ENCODE measurements around the gene PRPF4.

The PRPF4 gene

GRCh38 chr9:113331780-113332179, 56.3 kb downstream of the PRPF4 start:
- H3K4me3 ChIP-seq (ENCODE audit: low read depth, low read length): no peak overlapping the region
- TF ChIP-seq POLR2A (IDR thresholded peaks at IDR 0.05; ENCODE audit: extremely low read depth, insufficient read length) (no peak), MYC (IDR thresholded peaks at IDR 0.05; ENCODE audit: low read depth, low read length) (no peak)
- TF ChIP-seq, protein P1, sequence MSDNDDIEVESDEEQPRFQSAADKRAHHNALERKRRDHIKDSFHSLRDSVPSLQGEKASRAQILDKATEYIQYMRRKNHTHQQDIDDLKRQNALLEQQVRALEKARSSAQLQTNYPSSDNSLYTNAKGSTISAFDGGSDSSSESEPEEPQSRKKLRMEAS (IDR thresholded peaks at IDR 0.05; ENCODE audit: low read depth, low read length): no peak
- TF ChIP-seq, protein P2, sequence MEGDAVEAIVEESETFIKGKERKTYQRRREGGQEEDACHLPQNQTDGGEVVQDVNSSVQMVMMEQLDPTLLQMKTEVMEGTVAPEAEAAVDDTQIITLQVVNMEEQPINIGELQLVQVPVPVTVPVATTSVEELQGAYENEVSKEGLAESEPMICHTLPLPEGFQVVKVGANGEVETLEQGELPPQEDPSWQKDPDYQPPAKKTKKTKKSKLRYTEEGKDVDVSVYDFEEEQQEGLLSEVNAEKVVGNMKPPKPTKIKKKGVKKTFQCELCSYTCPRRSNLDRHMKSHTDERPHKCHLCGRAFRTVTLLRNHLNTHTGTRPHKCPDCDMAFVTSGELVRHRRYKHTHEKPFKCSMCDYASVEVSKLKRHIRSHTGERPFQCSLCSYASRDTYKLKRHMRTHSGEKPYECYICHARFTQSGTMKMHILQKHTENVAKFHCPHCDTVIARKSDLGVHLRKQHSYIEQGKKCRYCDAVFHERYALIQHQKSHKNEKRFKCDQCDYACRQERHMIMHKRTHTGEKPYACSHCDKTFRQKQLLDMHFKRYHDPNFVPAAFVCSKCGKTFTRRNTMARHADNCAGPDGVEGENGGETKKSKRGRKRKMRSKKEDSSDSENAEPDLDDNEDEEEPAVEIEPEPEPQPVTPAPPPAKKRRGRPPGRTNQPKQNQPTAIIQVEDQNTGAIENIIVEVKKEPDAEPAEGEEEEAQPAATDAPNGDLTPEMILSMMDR (IDR thresholded peaks at IDR 0.05; ENCODE audit: low read depth, low read length): no peak
- DNase-seq (ENCODE audit: low read depth): no peak

- H3K4me3 ChIP-seq (ENCODE audit: low read depth, low read length): no peak overlapping the region
- no peak for DNase-seq (ENCODE audit: low read depth)
- TF ChIP-seq POLR2A (IDR thresholded peaks at IDR 0.05; ENCODE audit: extremely low read depth, insufficient read length): no peak
- TF ChIP-seq, protein P1 (IDR thresholded peaks at IDR 0.05; ENCODE audit: low read depth, low read length): no peak
- no peak for TF ChIP-seq MYC (IDR thresholded peaks at IDR 0.05; ENCODE audit: low read depth, low read length)
Measured at GRCh38 chr9:113337714-113338113, 62.3 kb downstream of the PRPF4 start.

DNA sequence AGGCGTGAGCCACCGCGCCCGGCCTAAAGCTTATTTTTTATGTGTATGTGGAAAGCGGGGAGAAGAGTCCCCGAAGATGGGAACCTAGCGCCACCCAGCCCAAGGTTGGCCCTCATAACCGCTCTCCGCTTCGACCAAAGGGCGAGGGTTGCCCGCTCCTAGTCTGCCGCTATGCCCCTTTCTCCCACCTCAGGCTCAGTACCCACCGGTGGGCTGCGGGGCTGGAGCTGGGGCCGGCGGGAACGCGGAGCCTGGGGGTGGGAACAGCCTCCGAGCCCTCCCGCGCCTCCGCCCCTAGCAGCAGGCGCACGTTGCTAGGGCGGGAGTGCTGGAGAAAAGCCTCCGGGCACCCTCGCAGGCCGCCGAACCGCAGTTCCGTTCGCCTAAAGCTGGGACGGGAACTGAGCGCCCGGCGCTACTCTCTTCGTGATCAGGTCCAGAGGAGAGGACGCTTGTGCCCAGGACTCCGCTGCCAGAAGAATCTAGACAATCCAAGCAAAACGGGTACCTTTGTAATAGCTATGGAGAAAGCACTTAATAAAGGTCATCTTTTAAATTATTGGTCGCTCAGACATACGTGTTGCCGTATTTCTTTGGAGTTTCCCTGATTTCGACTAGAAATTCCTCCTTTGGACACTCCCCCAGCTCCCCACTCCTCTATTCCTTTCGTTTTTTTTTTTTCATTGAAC, 64.7 kb downstream of the PRPF4 start, which contains the start of gene WDR31:
Gene WDR31 (minus strand): TSS at position 265 of the 689 bp plus-strand sequence. CDS start 8,253 bp downstream, outside the sequence.
- H3K4me3 ChIP-seq (ENCODE audit: low read depth, low read length): peak within 1 kb of the TSS; percentile 79
- peak; percentile 91 for DNase-seq (ENCODE audit: low read depth)
- peak; percentile 96 for TF ChIP-seq MYC (IDR thresholded peaks at IDR 0.05; ENCODE audit: low read depth, low read length)
- TF ChIP-seq, protein P2 (IDR thresholded peaks at IDR 0.05; ENCODE audit: low read depth, low read length): no peak
- peak; percentile 71 for TF ChIP-seq POLR2A (IDR thresholded peaks at IDR 0.05; ENCODE audit: extremely low read depth, insufficient read length)
- TF ChIP-seq, protein P1 (IDR thresholded peaks at IDR 0.05; ENCODE audit: low read depth, low read length): peak; percentile 83

DNA sequence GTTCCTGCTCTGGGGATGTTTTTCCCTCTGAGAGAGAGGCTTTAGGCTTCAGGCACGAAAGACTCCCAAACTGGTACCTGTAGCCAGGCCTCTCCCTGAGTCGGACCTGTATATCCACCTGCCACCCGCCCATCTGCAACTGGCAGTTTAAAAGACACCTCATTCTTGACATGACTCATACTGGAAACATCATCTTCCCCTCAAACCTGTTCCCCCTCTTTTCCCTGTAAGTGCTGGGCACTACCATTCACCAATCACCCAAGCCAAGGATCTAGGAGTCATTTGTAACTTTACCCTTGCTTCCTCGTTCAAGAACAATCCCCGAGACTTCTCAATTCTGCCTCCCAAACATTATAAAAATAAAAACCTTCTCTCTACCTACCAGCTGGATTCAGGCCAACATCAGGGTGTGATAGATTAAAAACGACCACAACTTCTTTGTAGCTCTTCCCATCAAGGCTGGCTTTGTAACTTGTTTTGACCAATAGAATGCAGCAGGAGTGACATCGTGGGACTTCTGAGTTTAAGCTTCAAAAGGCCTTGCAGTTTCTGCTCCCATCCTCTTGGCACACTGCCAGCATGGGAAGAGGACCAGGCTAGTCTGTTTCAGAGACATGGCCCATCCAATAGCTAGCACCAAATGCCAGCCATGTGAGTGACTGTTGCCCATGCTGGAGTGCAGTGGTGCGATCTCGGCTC, 66.4 kb downstream of the PRPF4 start:
- no peak for DNase-seq (ENCODE audit: low read depth)
- no peak overlapping the region for H3K4me3 ChIP-seq (ENCODE audit: low read depth, low read length)
- no peak for TF ChIP-seq POLR2A (IDR thresholded peaks at IDR 0.05; ENCODE audit: extremely low read depth, insufficient read length)
- TF ChIP-seq, protein P2 (IDR thresholded peaks at IDR 0.05; ENCODE audit: low read depth, low read length): no peak
- TF ChIP-seq, protein P1 (IDR thresholded peaks at IDR 0.05; ENCODE audit: low read depth, low read length): no peak
- no peak for TF ChIP-seq MYC (IDR thresholded peaks at IDR 0.05; ENCODE audit: low read depth, low read length)

Data from NB4 (cell line).